ENCODE measurements around the gene SORCS1.

DNA sequence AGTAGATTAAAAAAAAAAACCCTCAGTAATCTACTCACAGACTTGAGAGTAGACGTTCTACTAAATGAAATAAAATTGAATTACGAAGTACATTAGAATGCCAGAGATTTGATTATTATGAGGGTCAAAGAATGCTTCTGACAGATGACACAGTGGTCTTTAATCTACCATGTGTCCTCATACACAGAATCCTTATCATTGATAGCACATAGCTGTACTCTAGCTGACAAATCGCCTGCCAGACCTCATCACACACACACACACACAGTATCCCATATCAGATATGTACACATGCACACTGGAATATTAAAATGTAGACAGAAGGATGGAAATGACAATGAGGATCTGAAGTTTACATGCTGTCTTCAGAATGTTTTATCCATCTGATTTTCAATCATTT, 104.6 kb downstream of the SORCS1 start:
- no peak for TF ChIP-seq CTCF (IDR thresholded peaks at IDR 0.05)
- TF ChIP-seq EP300 (IDR thresholded peaks at IDR 0.05; ENCODE audit: low read depth) = no peak
- no peak for TF ChIP-seq POLR2A (IDR thresholded peaks at IDR 0.05)
- no peak for TF ChIP-seq POLR2AphosphoS5 (IDR thresholded peaks at IDR 0.05)
